ENCODE data around the gene TNRC18. TPM values are rescaled to one million over a fixed set of nuclear protein-coding genes. Genes with fewer than 3 reads are reported as not detected.

TNRC18 gene
- total RNA-seq, 2 donors from 2014 or later: 46.9 to 47.7 TPM

DNA sequence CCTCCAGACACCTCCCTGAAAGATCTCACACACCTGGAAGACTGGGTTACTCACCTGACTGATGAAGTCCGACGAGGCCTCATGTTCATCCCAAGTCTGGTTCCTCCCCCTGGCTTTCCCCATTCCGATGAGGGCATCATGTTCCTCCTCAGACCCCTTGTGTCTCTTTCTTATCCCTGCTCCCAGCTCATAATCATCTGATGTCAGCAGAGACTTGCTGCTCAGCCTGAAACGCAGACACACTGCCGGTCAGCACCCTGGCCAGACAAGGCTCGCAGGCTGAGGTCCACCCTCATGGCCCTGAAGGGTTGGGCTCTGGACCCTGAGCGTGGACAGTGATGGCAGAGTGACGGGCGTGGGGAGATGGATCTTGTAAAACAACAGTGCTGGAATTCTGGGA lies 64.3 kb downstream of the TNRC18 start:
- ATAC-seq (no peak), DNase-seq (ENCODE audit: low spot score in 2 of 2) (no peak)
- Mint-ChIP-seq H3K27ac (no peak overlapping the region), H3K36me3 (peaks cover 0 to 4% of the 10 kb centered on the region in 2 donors), H3K9me3 (no peaks in the 10 kb centered on the region)

DNA sequence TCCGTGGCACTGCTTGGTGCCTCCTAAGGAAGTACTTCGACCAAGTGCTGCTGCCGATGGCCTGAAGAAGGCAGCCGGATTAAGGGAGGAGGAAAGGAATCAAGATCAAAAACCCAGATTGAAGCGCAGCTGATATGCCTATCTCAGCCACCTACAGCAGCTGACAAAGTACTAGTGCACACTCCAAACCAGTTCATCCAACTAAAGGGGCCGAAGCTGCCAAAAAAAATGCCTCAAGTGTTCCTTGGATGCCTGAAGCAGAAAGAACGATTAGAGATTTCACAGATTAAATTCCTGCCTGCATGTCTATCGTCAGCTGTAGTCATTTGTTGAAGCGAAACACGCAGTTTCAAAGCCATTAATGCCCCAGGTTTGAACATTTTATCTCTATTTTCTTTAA lies 65.7 kb downstream of the TNRC18 start:
- no peak for DNase-seq (ENCODE audit: low spot score in 2 of 2)
- Mint-ChIP-seq H3K27ac (peak overlapping the region in 1 of 2 donors; percentile 40), H3K36me3 (peaks cover 1 to 4% of the 10 kb centered on the region in 2 donors), H3K9me3 (no peaks in the 10 kb centered on the region)
- ATAC-seq: no peak

DNA sequence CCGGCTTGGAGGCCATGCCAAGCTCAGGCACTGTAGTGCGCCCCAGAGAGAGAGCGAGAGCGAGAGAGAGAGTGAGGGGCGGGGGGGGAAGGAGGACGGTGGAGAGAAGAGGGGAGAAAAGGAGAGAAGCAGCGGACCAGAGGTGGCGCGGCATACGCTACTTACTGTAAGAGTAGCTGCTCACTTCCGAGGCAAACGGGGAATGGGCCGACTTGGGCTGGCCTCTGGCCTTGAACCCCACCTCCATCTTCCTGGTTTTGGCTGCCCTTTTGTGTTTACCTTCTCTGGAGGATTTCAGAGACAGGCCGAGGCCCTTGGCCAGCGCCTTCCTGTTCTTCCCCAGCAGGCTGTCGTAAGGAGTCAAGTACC lies 66.9 kb downstream of the TNRC18 start:
- no peak overlapping the region for H3K27ac Mint-ChIP-seq
- no peak for DNase-seq (ENCODE audit: low spot score in 2 of 2)
- peaks cover 4 to 7% of the 10 kb centered on the region in 2 donors for H3K36me3 Mint-ChIP-seq
- H3K9me3 Mint-ChIP-seq: no peaks in the 10 kb centered on the region
- no peak for ATAC-seq

- Mint-ChIP-seq H3K9me3 (no peaks in the 10 kb centered on the region), H3K36me3 (peaks cover 4 to 7% of the 10 kb centered on the region in 2 donors), H3K27ac (peak overlapping the region in 1 of 2 donors; percentile 48)
- DNase-seq (ENCODE audit: low spot score in 2 of 2): no peak
- peak; percentile 16 to 74 for ATAC-seq
These were observed 69.0 kb downstream of the TNRC18 start for GRCh38 chr7:5354460-5355232.

DNA sequence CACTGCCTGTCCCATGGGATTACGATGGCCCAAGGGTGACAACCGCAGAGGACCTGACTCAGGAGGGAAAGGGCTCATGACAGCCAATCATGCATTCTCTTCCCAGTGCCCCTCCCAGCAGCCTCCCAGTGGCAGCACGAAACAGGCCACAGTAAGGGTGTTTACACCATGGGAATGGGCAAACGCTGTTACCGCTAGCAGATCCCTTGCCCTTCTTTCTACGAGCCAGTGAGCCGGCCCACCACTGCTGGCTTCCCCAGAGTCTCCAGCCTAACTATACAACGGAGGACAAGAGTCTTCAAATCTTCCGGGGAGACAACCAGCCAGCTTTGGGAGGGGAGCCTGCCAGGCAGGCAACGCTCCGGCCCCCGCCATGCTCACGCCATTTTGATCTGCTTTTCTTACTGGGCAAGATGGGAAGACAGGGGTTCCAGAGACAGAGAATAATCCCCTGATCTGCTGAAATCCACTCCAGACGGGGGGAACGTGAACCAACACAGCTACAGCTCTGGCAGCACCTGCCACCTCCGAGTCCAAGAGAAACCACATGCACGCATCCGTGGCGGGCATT lies 71.1 kb downstream of the TNRC18 start:
- ATAC-seq (no peak), DNase-seq (ENCODE audit: low spot score in 2 of 2) (no peak)
- Mint-ChIP-seq H3K9me3 (no peaks in the 10 kb centered on the region), H3K27ac (no peak overlapping the region), H3K36me3 (peaks cover 4 to 7% of the 10 kb centered on the region in 2 donors)

- Mint-ChIP-seq H3K9me3 (no peaks in the 10 kb centered on the region), H3K36me3 (peaks cover 4 to 7% of the 10 kb centered on the region in 2 donors), H3K27ac (no peak overlapping the region)
- no peak for DNase-seq (ENCODE audit: low spot score in 2 of 2)
- ATAC-seq: no peak
These were observed 71.9 kb downstream of the TNRC18 start for GRCh38 chr7:5351507-5352265.

GRCh38 chr7:5350600-5351385 lies 72.8 kb downstream of the TNRC18 start:
- Mint-ChIP-seq H3K9me3 (no peaks in the 10 kb centered on the region), H3K27ac (no peak overlapping the region), H3K36me3 (peaks cover 5 to 10% of the 10 kb centered on the region in 2 donors)
- DNase-seq (ENCODE audit: low spot score in 2 of 2) (no peak), ATAC-seq (no peak)

DNA sequence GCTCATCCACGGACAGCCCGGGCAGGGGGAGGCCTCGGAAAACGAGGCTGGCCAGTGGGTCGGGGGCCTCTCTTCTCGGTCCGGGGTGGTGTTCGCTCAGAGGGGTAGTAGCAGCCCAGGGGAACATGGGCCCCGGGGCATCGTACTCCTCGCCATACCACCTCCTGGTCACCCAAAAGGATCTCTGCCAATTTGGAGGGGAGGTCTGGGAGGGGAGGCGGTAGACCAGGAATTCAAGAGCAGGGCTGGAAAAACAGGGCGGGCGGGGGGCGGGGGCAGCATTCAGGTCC lies 73.5 kb downstream of the TNRC18 start:
- Mint-ChIP-seq H3K27ac (no peak overlapping the region), H3K36me3 (peaks cover 8 to 13% of the 10 kb centered on the region in 2 donors)

GRCh38 chr7:5349437-5350173 lies 74.0 kb downstream of the TNRC18 start:
- Mint-ChIP-seq H3K27ac (no peak overlapping the region), H3K36me3 (peaks cover 13 to 18% of the 10 kb centered on the region in 2 donors), H3K9me3 (no peaks in the 10 kb centered on the region)
- no peak for ATAC-seq
- no peak for DNase-seq (ENCODE audit: low spot score in 2 of 2)

More for the DNA sequence above, 73.5 kb downstream of the TNRC18 start:
- DNase-seq (ENCODE audit: low spot score in 2 of 2): no peak
- ATAC-seq: no peak
- H3K9me3 Mint-ChIP-seq: no peaks in the 10 kb centered on the region

GRCh38 chr7:5349005-5349380 lies 74.6 kb downstream of the TNRC18 start:
- Mint-ChIP-seq H3K9me3 (peaks cover 3% of the 10 kb centered on the region in 2 donors), H3K36me3 (peaks cover 19 to 24% of the 10 kb centered on the region in 2 donors), H3K27ac (no peak overlapping the region)
- DNase-seq (ENCODE audit: low spot score in 2 of 2) (no peak), ATAC-seq (no peak)

- H3K36me3 Mint-ChIP-seq: peaks cover 26 to 31% of the 10 kb centered on the region in 2 donors
- DNase-seq (ENCODE audit: low spot score in 2 of 2) (no peak), ATAC-seq (no peak)
- H3K9me3 Mint-ChIP-seq: peaks cover 8 to 9% of the 10 kb centered on the region in 2 donors
- H3K27ac Mint-ChIP-seq: peak overlapping the region in 1 of 2 donors; percentile 88
These were observed 75.3 kb downstream of the TNRC18 start for GRCh38 chr7:5348134-5349004.

DNA sequence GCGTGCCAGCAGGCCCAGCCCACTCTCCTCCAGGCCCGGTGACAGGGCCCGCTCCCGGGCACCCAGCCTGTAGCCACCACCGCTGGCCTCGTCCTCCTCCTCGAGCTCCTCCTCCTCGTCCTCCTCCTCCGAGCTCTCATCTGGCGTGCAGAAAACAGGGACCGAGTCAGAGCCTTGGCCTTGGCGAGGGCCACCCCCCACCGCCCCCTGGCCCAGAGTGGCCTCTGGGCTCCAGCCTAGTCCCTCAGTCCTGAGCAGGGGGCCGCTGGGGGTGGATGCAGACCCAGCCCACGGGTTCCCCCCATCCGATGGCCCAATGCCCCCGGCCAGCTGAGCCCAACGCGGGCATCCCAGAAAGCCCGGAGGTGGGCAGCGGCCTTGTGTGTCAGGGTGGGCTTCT lies 78.0 kb downstream of the TNRC18 start:
- Mint-ChIP-seq H3K27ac (no peak overlapping the region), H3K36me3 (peaks cover 39 to 45% of the 10 kb centered on the region in 2 donors), H3K9me3 (peaks cover 8 to 13% of the 10 kb centered on the region in 2 donors)
- no peak for DNase-seq (ENCODE audit: low spot score in 2 of 2)
- ATAC-seq: no peak

- peaks cover 8 to 13% of the 10 kb centered on the region in 2 donors for H3K9me3 Mint-ChIP-seq
- no peak overlapping the region for H3K27ac Mint-ChIP-seq
- DNase-seq (ENCODE audit: low spot score in 2 of 2) (no peak), ATAC-seq (no peak)
- H3K36me3 Mint-ChIP-seq: peaks cover 44 to 50% of the 10 kb centered on the region in 2 donors
These were observed 78.5 kb downstream of the TNRC18 start for GRCh38 chr7:5345171-5345570.

GRCh38 chr7:5344342-5344741 lies 79.3 kb downstream of the TNRC18 start:
- ATAC-seq (no peak), DNase-seq (ENCODE audit: low spot score in 2 of 2) (no peak)
- H3K27ac Mint-ChIP-seq: no peak overlapping the region
- peaks cover 8 to 13% of the 10 kb centered on the region in 2 donors for H3K9me3 Mint-ChIP-seq
- H3K36me3 Mint-ChIP-seq: peaks cover 50 to 57% of the 10 kb centered on the region in 2 donors

- DNase-seq (ENCODE audit: low spot score in 2 of 2): no peak
- H3K36me3 Mint-ChIP-seq: peaks cover 50 to 59% of the 10 kb centered on the region in 2 donors
- ATAC-seq: no peak
- H3K9me3 Mint-ChIP-seq: peaks cover 8 to 13% of the 10 kb centered on the region in 2 donors
- no peak overlapping the region for H3K27ac Mint-ChIP-seq
These were observed 79.8 kb downstream of the TNRC18 start for GRCh38 chr7:5343884-5344283.
